Kidney epithelial cell (primary cell): ENCODE data around the gene SYNPO. TPM values are rescaled to one million over a fixed set of nuclear protein-coding genes. Genes with fewer than 3 reads are reported as not detected.

Source experiments
- DNase-seq: peaks from one replicate; pipeline ENCODE4 v3.0.0-alpha.2; 2010; ENCODE audit warnings: low read depth
- H3K27me3 ChIP-seq: 2 replicates; pipeline ENCODE4 v1.6.0; 2011; ENCODE audit warnings: low read length; ENCODE audit not compliant: control insufficient read depth, insufficient read depth
- H3K36me3 ChIP-seq: 2 replicates; pipeline ENCODE4 v1.5.1; 2011; ENCODE audit warnings: low read length; ENCODE audit not compliant: control insufficient read depth, insufficient read depth
- H3K4me3 ChIP-seq: 2 replicates; pipeline ENCODE4 v1.5.1; 2011; ENCODE audit warnings: low read depth, mild to moderate bottlenecking, control low read depth, low read length
- total RNA-seq: library from RNA; depleted of rRNA; stranded (reverse); fragments of >200 nt; gene quantifications from 2 replicates; pipeline ENCODE4 v1.2.3, GENCODE V29; 2015
- TF ChIP-seq, protein P1 (sequence below): IDR thresholded peaks from 2 replicates; pipeline ENCODE4 v1.5.1; 2011; ENCODE audit warnings: mild to moderate bottlenecking, moderate library complexity, low read length, control low read depth, inconsistent platforms; ENCODE audit not compliant: insufficient read depth, poor library complexity, severe bottlenecking

The SYNPO gene
- total RNA-seq, 1 donor from 2014 or later, result 4.0 TPM

GRCh38 chr5:150651382-150651781 is 10.9 kb downstream of the SYNPO start:
- Histone ChIP-seq H3K27me3 (no peaks in the 10 kb centered on the region), H3K36me3 (no peaks in the 10 kb centered on the region), H3K4me3 (no peak overlapping the region)
- no peak for DNase-seq
- TF ChIP-seq, protein P1, sequence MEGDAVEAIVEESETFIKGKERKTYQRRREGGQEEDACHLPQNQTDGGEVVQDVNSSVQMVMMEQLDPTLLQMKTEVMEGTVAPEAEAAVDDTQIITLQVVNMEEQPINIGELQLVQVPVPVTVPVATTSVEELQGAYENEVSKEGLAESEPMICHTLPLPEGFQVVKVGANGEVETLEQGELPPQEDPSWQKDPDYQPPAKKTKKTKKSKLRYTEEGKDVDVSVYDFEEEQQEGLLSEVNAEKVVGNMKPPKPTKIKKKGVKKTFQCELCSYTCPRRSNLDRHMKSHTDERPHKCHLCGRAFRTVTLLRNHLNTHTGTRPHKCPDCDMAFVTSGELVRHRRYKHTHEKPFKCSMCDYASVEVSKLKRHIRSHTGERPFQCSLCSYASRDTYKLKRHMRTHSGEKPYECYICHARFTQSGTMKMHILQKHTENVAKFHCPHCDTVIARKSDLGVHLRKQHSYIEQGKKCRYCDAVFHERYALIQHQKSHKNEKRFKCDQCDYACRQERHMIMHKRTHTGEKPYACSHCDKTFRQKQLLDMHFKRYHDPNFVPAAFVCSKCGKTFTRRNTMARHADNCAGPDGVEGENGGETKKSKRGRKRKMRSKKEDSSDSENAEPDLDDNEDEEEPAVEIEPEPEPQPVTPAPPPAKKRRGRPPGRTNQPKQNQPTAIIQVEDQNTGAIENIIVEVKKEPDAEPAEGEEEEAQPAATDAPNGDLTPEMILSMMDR, result no peak

- H3K36me3 ChIP-seq, result no peaks in the 10 kb centered on the region
- DNase-seq, result no peak
Observed at GRCh38 chr5:150651924-150652671, 11.6 kb downstream of the SYNPO start.

DNA sequence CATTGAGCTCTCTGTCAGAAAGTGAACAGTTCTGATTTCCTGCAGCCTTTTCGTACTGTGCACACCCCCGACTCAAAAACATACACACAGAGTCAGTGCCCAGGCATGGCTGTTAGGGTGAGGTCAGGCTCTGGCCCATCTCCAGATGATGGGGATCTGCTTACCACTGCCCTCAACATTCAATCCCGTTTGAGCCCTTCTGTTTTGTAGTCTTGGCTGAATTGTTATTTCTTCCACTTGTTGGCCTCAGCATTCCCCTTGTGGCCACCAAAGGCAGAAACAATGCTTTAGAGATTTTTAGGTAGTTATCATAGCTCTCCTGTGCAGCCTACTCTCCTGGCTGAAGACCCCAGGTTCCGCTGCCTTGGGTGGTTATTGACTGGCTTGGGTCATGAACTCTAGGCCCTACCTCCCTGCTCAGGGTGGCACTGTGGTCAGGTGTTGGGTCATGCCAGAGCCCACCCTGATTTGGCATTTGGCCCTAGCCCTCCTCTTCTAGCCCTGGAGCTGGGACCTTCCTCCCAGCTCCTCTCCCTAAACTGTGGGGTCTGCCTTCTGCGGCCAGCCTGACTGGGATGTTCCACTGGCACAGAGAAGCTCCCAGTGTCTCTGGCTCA is 12.8 kb downstream of the SYNPO start:
- TF ChIP-seq, protein P1, result peak; percentile 26
- no peaks in the 10 kb centered on the region for H3K36me3 ChIP-seq
- DNase-seq, result no peak
- H3K4me3 ChIP-seq, result no peak overlapping the region
- no peaks in the 10 kb centered on the region for H3K27me3 ChIP-seq

More at GRCh38 chr5:150651924-150652671, 11.6 kb downstream of the SYNPO start:
- Histone ChIP-seq H3K4me3 (no peak overlapping the region), H3K27me3 (no peaks in the 10 kb centered on the region)
- TF ChIP-seq, protein P1, result no peak

DNA sequence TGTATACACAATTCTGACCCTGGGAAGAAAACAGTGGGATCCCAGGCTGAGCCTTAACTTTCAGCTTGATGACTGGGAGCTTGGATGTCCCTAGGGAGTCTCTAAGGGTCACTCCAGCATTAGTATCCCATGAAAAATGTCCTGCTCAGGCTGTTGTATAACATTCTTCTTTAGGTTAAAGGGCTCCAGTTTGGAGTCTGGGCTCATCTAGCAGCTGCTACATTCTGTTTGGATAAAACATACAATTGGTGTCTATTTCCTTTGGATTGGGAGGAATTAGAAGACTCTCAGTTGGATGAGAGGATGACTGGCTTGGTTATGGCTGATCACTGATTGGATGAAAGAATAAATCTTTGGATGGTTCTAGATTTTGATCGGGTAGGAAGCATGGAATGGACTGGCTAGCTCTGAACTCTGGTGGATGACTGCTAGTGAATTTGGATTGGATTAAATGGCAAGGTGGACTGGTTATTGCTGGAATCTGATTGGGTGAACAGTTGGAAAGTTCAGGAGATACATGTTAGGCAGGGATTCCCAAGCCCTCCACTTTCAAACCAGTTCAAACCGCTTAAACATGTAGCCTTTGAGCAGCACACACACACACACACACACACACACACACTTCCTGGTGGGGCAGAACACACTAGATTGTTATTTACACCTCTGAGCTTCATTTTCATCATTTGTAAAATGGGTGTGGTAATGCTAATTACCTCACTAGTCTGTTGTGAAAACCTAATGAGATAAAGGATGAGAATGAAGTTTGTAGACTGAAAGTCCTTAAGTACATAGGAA is 13.5 kb downstream of the SYNPO start:
- no peaks in the 10 kb centered on the region for H3K27me3 ChIP-seq
- no peak overlapping the region for H3K4me3 ChIP-seq
- no peaks in the 10 kb centered on the region for H3K36me3 ChIP-seq
- DNase-seq, result no peak
- TF ChIP-seq, protein P1, result no peak

DNA sequence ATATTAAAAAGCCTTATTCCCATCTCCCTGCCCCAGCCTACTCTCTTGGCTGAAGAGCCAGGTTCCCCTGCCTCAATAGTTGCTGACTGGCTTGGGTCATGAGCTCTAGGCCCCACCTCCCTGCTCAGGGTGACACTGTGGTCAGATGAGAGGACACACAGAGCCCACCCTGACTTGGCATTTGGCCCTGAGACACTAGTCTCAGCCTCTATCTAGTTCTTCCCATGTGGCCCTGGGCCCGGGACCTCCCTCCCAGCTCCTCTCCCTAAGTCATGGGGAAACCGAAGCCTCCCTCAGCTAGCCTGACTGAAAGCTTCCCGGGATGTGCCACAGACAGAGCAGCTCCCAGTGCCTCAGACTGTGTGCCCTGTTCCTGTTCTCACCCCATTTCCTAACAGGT is 14.8 kb downstream of the SYNPO start:
- Histone ChIP-seq H3K4me3 (no peak overlapping the region), H3K36me3 (no peaks in the 10 kb centered on the region), H3K27me3 (peaks cover 3% of the 10 kb centered on the region)
- DNase-seq, result no peak
- TF ChIP-seq, protein P1, result no peak
